Transverse colon (tissue), 3 donors: ENCODE data around the gene GLIPR2.

Experiments used
- CTCF ChIP-seq, 5 experiments: fragments of 200-600 bp in 3 of 5; fragments of 450-650 bp in 2 of 5; sonication (generic) in 3 of 5; IDR thresholded peaks; 1 replicate in 2 of 5; 2 replicates in 3 of 5; pipeline ENCODE4 v1.5.1; 2016 to 2017; ENCODE audit warnings: antibody characterized with exemption in 5 of 5, inconsistent platforms in 3 of 5, mild to moderate bottlenecking in 2 of 5, moderate library complexity in 1 of 5
- POLR2A ChIP-seq: fragments of 450-650 bp; IDR thresholded peaks from one replicate; pipeline ENCODE4 v1.6.1; 2016; ENCODE audit warnings: antibody characterized with exemption, mild to moderate bottlenecking, moderate library complexity

GRCh38 chr9:36158122-36158521 lies 21.6 kb downstream of the GLIPR2 start:
- TF ChIP-seq CTCF (IDR thresholded peaks at IDR 0.05) (no peak), POLR2A (no peak)
